Activated T-helper 2 cell treated with anti-CD3 and anti-CD28 coated beads, Interferon-gamma antibody, Interleukin-2, Interleukin-4, amounts not matched to agents 10 μg/mL and 5 μg/mL and 100 μg/mL, durations not matched to agents 14 hours and 24 hours and 36 hours (primary cell): ENCODE measurements around the gene TEF. TPM values are rescaled to one million over a fixed set of nuclear protein-coding genes. Genes with fewer than 3 reads are reported as not detected.

Experiments
- DNase-seq: peaks from one replicate; pipeline ENCODE4 v3.0.0; 2021; ENCODE audit warnings: low spot score
- H3K27ac Mint-ChIP-seq: one replicate; pipeline ENCODE4 v1.8.0; 2021; ENCODE audit warnings: mixed read lengths
- H3K27me3 Mint-ChIP-seq: one replicate; pipeline ENCODE4 v1.8.0; 2021; ENCODE audit warnings: low read depth, mixed read lengths
- H3K36me3 Mint-ChIP-seq: one replicate; pipeline ENCODE4 v1.8.0; 2021; ENCODE audit warnings: low read depth, mixed read lengths
- H3K4me1 Mint-ChIP-seq: one replicate; pipeline ENCODE4 v1.8.0; 2021; ENCODE audit warnings: low read depth, mixed read lengths
- H3K4me3 Mint-ChIP-seq: one replicate; pipeline ENCODE4 v1.8.0; 2021; ENCODE audit warnings: low read depth, mild to moderate bottlenecking, moderate library complexity, mixed read lengths
- H3K9me3 Mint-ChIP-seq: one replicate; pipeline ENCODE4 v1.8.0; 2021; ENCODE audit warnings: mixed read lengths
- intact Hi-C: fragments of 100-400 bp; cut with micrococcal nuclease; formaldehyde crosslinking; loops from one replicate; pipeline ENCODE4 v1.15.1; 2023
- total RNA-seq: library from RNA; stranded (reverse); gene quantifications from 2 replicates; pipeline ENCODE4 v1.2.3, GENCODE V29; 2022

TEF gene
- total RNA-seq, 1 donor from 2014 or later, result 1.7 TPM

- peaks cover 25% of the 10 kb centered on the region for H3K36me3 Mint-ChIP-seq
- DNase-seq, result peak; percentile 83
- intact Hi-C loops, result loop anchor here (1.0 to 10.0 kb wide), 4 partner anchors 25 to 240 kb away; partner anchors contain the start of genes ACO2, DESI1, L3MBTL2 and XRCC6
- no peaks in the 10 kb centered on the region for H3K27me3 Mint-ChIP-seq
- peaks cover 13% of the 10 kb centered on the region for H3K4me1 Mint-ChIP-seq
- H3K9me3 Mint-ChIP-seq, result no peaks in the 10 kb centered on the region
- H3K27ac Mint-ChIP-seq, result peak overlapping the region; percentile 89
- H3K4me3 Mint-ChIP-seq, result peak overlapping the region; percentile 96
Measured at GRCh38 chr22:41444360-41445128, 62.8 kb downstream of the TEF start.

- Mint-ChIP-seq H3K4me3 (peak overlapping the region; percentile 96), H3K4me1 (peaks cover 13% of the 10 kb centered on the region), H3K36me3 (peaks cover 25% of the 10 kb centered on the region), H3K9me3 (no peaks in the 10 kb centered on the region), H3K27me3 (no peaks in the 10 kb centered on the region), H3K27ac (peak overlapping the region; percentile 89)
- intact Hi-C loops, result loop anchor here (2.0 to 10.0 kb wide), 3 partner anchors 179 to 495 kb away; partner anchors contain the start of genes DESI1, L3MBTL2 and XRCC6
- peak; percentile 30 for DNase-seq
Measured at GRCh38 chr22:41445129-41446056, 63.7 kb downstream of the TEF start.

- H3K4me3 Mint-ChIP-seq, result peak overlapping the region; percentile 96
- H3K27ac Mint-ChIP-seq, result peak overlapping the region; percentile 98
- H3K4me1 Mint-ChIP-seq, result peaks cover 13% of the 10 kb centered on the region
- DNase-seq, result no peak
- no peaks in the 10 kb centered on the region for H3K9me3 Mint-ChIP-seq
- intact Hi-C loops, result loop anchor here (2.0 to 10.0 kb wide), 3 partner anchors 179 to 495 kb away; partner anchors contain the start of genes DESI1, L3MBTL2 and XRCC6
- no peaks in the 10 kb centered on the region for H3K27me3 Mint-ChIP-seq
- H3K36me3 Mint-ChIP-seq, result peaks cover 25% of the 10 kb centered on the region
Measured at GRCh38 chr22:41446057-41446501, 64.3 kb downstream of the TEF start.

GRCh38 chr22:41446639-41447434, 65.1 kb downstream of the TEF start, which contains the start of gene TOB2:
Gene TOB2, minus strand, starts transcription at chr22:41446801. Its CDS starts 9,456 bp downstream, at chr22:41437345.
- DNase-seq, result peak; percentile 95
- Mint-ChIP-seq H3K27me3 (no peaks in the 10 kb centered on the region), H3K9me3 (no peaks in the 10 kb centered on the region), H3K4me1 (peaks cover 13% of the 10 kb centered on the region), H3K36me3 (peaks cover 22% of the 10 kb centered on the region), H3K4me3 (peak within 1 kb of the TSS; percentile 96), H3K27ac (peak within 1 kb of the TSS; percentile 98)
- intact Hi-C loops, result loop anchor here (2.0 to 10.0 kb wide), 3 partner anchors 178 to 494 kb away; partner anchors contain the start of genes DESI1, L3MBTL2 and XRCC6

- peak overlapping the region; percentile 98 for H3K27ac Mint-ChIP-seq
- H3K27me3 Mint-ChIP-seq, result no peaks in the 10 kb centered on the region
- H3K36me3 Mint-ChIP-seq, result peaks cover 17% of the 10 kb centered on the region
- H3K4me1 Mint-ChIP-seq, result peaks cover 11% of the 10 kb centered on the region
- peak; percentile 61 for DNase-seq
- intact Hi-C loops, result loop anchor here (1.0 to 10.0 kb wide), 4 partner anchors 21 to 493 kb away; partner anchors contain the start of genes DESI1, L3MBTL2, PHF5A and XRCC6
- H3K4me3 Mint-ChIP-seq, result peak overlapping the region; percentile 96
- H3K9me3 Mint-ChIP-seq, result no peaks in the 10 kb centered on the region
Measured at GRCh38 chr22:41447435-41448188, 65.9 kb downstream of the TEF start.

- peak overlapping the region; percentile 98 for H3K27ac Mint-ChIP-seq
- no peaks in the 10 kb centered on the region for H3K27me3 Mint-ChIP-seq
- H3K4me3 Mint-ChIP-seq, result peak overlapping the region; percentile 96
- no peaks in the 10 kb centered on the region for H3K9me3 Mint-ChIP-seq
- peaks cover 13% of the 10 kb centered on the region for H3K36me3 Mint-ChIP-seq
- peak; percentile 91 for DNase-seq
- intact Hi-C loops, result loop anchor here (1.0 to 10.0 kb wide), 3 partner anchors 20 to 243 kb away; partner anchors contain the start of genes DESI1, L3MBTL2, PHF5A and XRCC6
- H3K4me1 Mint-ChIP-seq, result peaks cover 6% of the 10 kb centered on the region
Measured at GRCh38 chr22:41448189-41448808, 66.6 kb downstream of the TEF start.

Other genes with a start within 250 kb of the TEF start
- gene L3MBTL2, start 176.6 kb upstream of the TEF start, total RNA-seq, result 39.3 and 42.2 TPM in 2 replicates
- 0.11 and 0.62 TPM in 2 replicates for gene CHADL, start 141.0 kb upstream of the TEF start, total RNA-seq
- 189 and 192 TPM in 2 replicates for gene RANGAP1, start 95.8 kb upstream of the TEF start, total RNA-seq
- 64.7 and 66.0 TPM in 2 replicates for gene ZC3H7B, start 80.4 kb upstream of the TEF start, total RNA-seq
- gene TOB2, start 64.9 kb downstream of the TEF start, total RNA-seq, result 41.2 and 44.2 TPM in 2 replicates
- gene PHF5A, start 86.8 kb downstream of the TEF start, total RNA-seq, result 72.1 and 74.3 TPM in 2 replicates
- gene ACO2, start 87.2 kb downstream of the TEF start, total RNA-seq, result 94.1 and 96.1 TPM in 2 replicates
- gene POLR3H, start 162.5 kb downstream of the TEF start, total RNA-seq, result 28.6 and 33.2 TPM in 2 replicates
- gene CSDC2, start 179.1 kb downstream of the TEF start, total RNA-seq, result not detected in 2 replicates
- gene PMM1, start 207.9 kb downstream of the TEF start, total RNA-seq, result 23.4 and 25.8 TPM in 2 replicates
- 57.3 and 58.5 TPM in 2 replicates for gene DESI1, start 239.1 kb downstream of the TEF start, total RNA-seq
- 420 and 421 TPM in 2 replicates for gene XRCC6, start 239.4 kb downstream of the TEF start, total RNA-seq